A549 (cell line): Measurements from ENCODE around the gene IGSF22.

Source experiments
- BHLHE40 ChIP-seq: IDR thresholded peaks from 2 replicates; pipeline ENCODE4 v1.6.1; 2012; ENCODE audit warnings: low read depth, low read length, inconsistent platforms
- CTCF ChIP-seq: fragments of >200 bp; sonication (Bioruptor Twin); formaldehyde crosslinking; IDR thresholded peaks from 3 replicates; pipeline ENCODE4 v1.5.1; 2016
- E2F6 ChIP-seq: IDR thresholded peaks from 2 replicates; pipeline ENCODE4 v1.6.1; 2012; ENCODE audit warnings: low read depth, borderline replicate concordance
- HMGXB4 ChIP-seq: fragments of 250-450 bp; sonication (Bioruptor Pico); IDR thresholded peaks from 2 replicates; pipeline ENCODE4 v1.5.0; 2021; ENCODE audit warnings: mild to moderate bottlenecking, moderate library complexity, borderline replicate concordance
- POLR2A ChIP-seq: IDR thresholded peaks from 2 replicates; pipeline ENCODE4 v1.6.1; 2012; ENCODE audit warnings: mild to moderate bottlenecking, low read length
- RNF2 ChIP-seq: fragments of 200-600 bp; sonication (generic); IDR thresholded peaks from 2 replicates; pipeline ENCODE4 v1.6.1; 2016; ENCODE audit warnings: low read depth, mild to moderate bottlenecking, antibody characterized with exemption, moderate library complexity, borderline replicate concordance

- TF ChIP-seq BHLHE40 (no peak), POLR2A (no peak), HMGXB4 (CRISPR knock-in tag) (no peak), RNF2 (no peak), CTCF (no peak), E2F6 (no peak)
These were observed 24.3 kb downstream of the IGSF22 start for GRCh38 chr11:18701614-18702216.
